GM23338 (cell line): Measurements from ENCODE around the gene TRIP4. TPM values are rescaled to one million over a fixed set of nuclear protein-coding genes. Genes with fewer than 3 reads are reported as not detected.

ENCODE experiments used
- ATAC-seq: fragments of 200-7000 bp; cut with Tn5 transposase; 3 replicates; pipeline ENCODE4 v1.9.1; 2020
- DNase-seq: peaks from one replicate; pipeline ENCODE4 v3.0.0-alpha.2; 2015; ENCODE audit warnings: low spot score
- H2AFZ ChIP-seq: fragments of 200-600 bp; sonication (generic); 2 replicates; pipeline ENCODE4 v1.8.0; 2016; ENCODE audit warnings: antibody characterized with exemption, mild to moderate bottlenecking, moderate library complexity
- H3F3A ChIP-seq: fragments of 200-600 bp; sonication (generic); replicated peaks from 2 replicates; pipeline ENCODE4 v1.8.0; 2017; ENCODE audit warnings: antibody characterized with exemption, mixed run types, low read depth
- H3K27ac ChIP-seq: fragments of 200-600 bp; sonication (generic); 2 replicates; pipeline ENCODE4 v1.6.1; 2016; ENCODE audit warnings: low read depth
- H3K27me3 ChIP-seq: fragments of 200-600 bp; sonication (generic); 2 replicates; pipeline ENCODE4 v1.8.0; 2016; ENCODE audit warnings: mild to moderate bottlenecking, mixed run types, moderate library complexity; ENCODE audit not compliant: insufficient read depth
- H3K36me3 ChIP-seq: fragments of 200-600 bp; sonication (generic); 2 replicates; pipeline ENCODE4 v1.8.0; 2016; ENCODE audit warnings: mild to moderate bottlenecking; ENCODE audit not compliant: insufficient read depth
- H3K4me1 ChIP-seq: fragments of 200-600 bp; sonication (generic); 2 replicates; pipeline ENCODE4 v1.8.0; 2016; ENCODE audit warnings: mild to moderate bottlenecking, moderate library complexity; ENCODE audit not compliant: insufficient read depth
- H3K4me2 ChIP-seq: fragments of 200-600 bp; sonication (generic); 2 replicates; pipeline ENCODE4 v1.7.1; 2017; ENCODE audit warnings: mixed run types
- H3K4me3 ChIP-seq: fragments of 200-600 bp; sonication (generic); 2 replicates; pipeline ENCODE4 v1.6.1; 2016; ENCODE audit warnings: mixed run types
- H3K79me2 ChIP-seq: fragments of 200-600 bp; sonication (generic); replicated peaks from 2 replicates; pipeline ENCODE4 v1.8.0; 2017; ENCODE audit warnings: mild to moderate bottlenecking; ENCODE audit not compliant: insufficient read depth
- H3K9me2 ChIP-seq: fragments of 200-600 bp; sonication (generic); 2 replicates; pipeline ENCODE4 v1.8.0; 2017; ENCODE audit not compliant: insufficient read depth
- H4K20me1 ChIP-seq: fragments of 200-600 bp; sonication (generic); replicated peaks from 2 replicates; pipeline ENCODE4 v1.8.0; 2017; ENCODE audit warnings: mild to moderate bottlenecking; ENCODE audit not compliant: insufficient read depth
- H3K27ac Mint-ChIP-seq: 2 replicates; pipeline ENCODE4 v1.8.0; 2020; ENCODE audit warnings: inconsistent platforms, mild to moderate bottlenecking, moderate library complexity, mixed read lengths
- H3K27me3 Mint-ChIP-seq: 3 replicates; pipeline ENCODE4 v1.8.0; 2022; ENCODE audit warnings: low read depth, mild to moderate bottlenecking, moderate library complexity, mixed read lengths, inconsistent platforms; ENCODE audit not compliant: insufficient read depth, poor library complexity
- H3K36me3 Mint-ChIP-seq: 3 replicates; pipeline ENCODE4 v1.8.0; 2021; ENCODE audit warnings: low read depth, mild to moderate bottlenecking, inconsistent platforms, moderate library complexity, mixed read lengths
- H3K4me1 Mint-ChIP-seq: 3 replicates; pipeline ENCODE4 v1.8.0; 2020; ENCODE audit warnings: mild to moderate bottlenecking, inconsistent platforms, mixed read lengths
- H3K4me3 Mint-ChIP-seq: 3 replicates; pipeline ENCODE4 v1.8.0; 2021; ENCODE audit warnings: moderate library complexity, mild to moderate bottlenecking, inconsistent platforms, mixed read lengths
- H3K9me3 Mint-ChIP-seq: 3 replicates; pipeline ENCODE4 v1.8.0; 2020; ENCODE audit warnings: moderate library complexity, mild to moderate bottlenecking, inconsistent platforms, mixed read lengths
- CTCF ChIP-seq, 2 experiments: fragments of 200-600 bp in 1 of 2; sonication (generic) in 1 of 2; conservative IDR thresholded peaks; 2 replicates each; pipeline versions ENCODE4 v1.5.1 to v1.6.1; 2016 to 2017; ENCODE audit warnings: antibody characterized with exemption in 2 of 2, low read depth in 2 of 2, mild to moderate bottlenecking in 2 of 2, moderate library complexity in 1 of 2
- EZH2phosphoT487 ChIP-seq: fragments of 200-600 bp; sonication (generic); IDR thresholded peaks from one replicate; pipeline ENCODE4 v1.8.1; 2018; ENCODE audit warnings: antibody characterized with exemption; ENCODE audit not compliant: unreplicated experiment
- REST ChIP-seq: IDR thresholded peaks from one replicate; pipeline ENCODE4 v1.6.1; 2018; ENCODE audit warnings: antibody characterized with exemption; ENCODE audit not compliant: unreplicated experiment
- STAT1 ChIP-seq: IDR thresholded peaks from one replicate; pipeline ENCODE4 v1.6.1; 2016; ENCODE audit warnings: antibody characterized with exemption; ENCODE audit not compliant: unreplicated experiment
- ZNF462 ChIP-seq: fragments of 250-450 bp; sonication (Bioruptor Pico); IDR thresholded peaks from 2 replicates; pipeline ENCODE4 v1.5.0; 2020; ENCODE audit warnings: mild to moderate bottlenecking, moderate library complexity
- polyA plus RNA-seq: library from polyadenylated mRNA; unstranded; fragments of >200 nt; fragmentation: Nextera tagmentation; extraction: Ambion mirVana; gene quantifications from 2 replicates; pipeline ENCODE4 v1.2.1, GENCODE V29; 2016
- total RNA-seq: library from RNA; depleted of rRNA; stranded (reverse); fragments of >200 nt; shearing (Covaris generic); gene quantifications from 2 replicates; pipeline ENCODE4 v1.2.3, GENCODE V29; 2014

The TRIP4 gene
- total and polyA plus RNA-seq, 2 experiments from 2014 or later, result 10.3 to 16.0 TPM

GRCh38 chr15:64396789-64397188, 9.2 kb downstream of the TRIP4 start (continued):
- TF ChIP-seq CTCF (conservative IDR thresholded peaks at IDR 0.05; ENCODE audit: low read depth in 2 of 2) (no peak), EZH2phosphoT487 (no peak), STAT1 (no peak)

- Histone ChIP-seq H4K20me1 (no peaks in the 10 kb centered on the region), H3K4me1 (no peaks in the 10 kb centered on the region), H3K4me2 (no peak overlapping the region), H3K36me3 (peaks cover 15% of the 10 kb centered on the region; the same call in 1 of the 2 replicates), H3K27me3 (no peaks in the 10 kb centered on the region), H3K4me3 (no peak overlapping the region), H3F3A (no peaks in the 10 kb centered on the region), H2AFZ (no peak overlapping the region), H3K27ac (no peak overlapping the region), H3K9me2 (no peaks in the 10 kb centered on the region), H3K79me2 (no peaks in the 10 kb centered on the region)
- H3K27ac Mint-ChIP-seq, result no peak overlapping the region
- H3K27me3 Mint-ChIP-seq, result no peaks in the 10 kb centered on the region
- DNase-seq (no peak), ATAC-seq (no peak)
- H3K4me3 Mint-ChIP-seq, result no peak overlapping the region
- no peak for TF ChIP-seq REST
- TF ChIP-seq ZNF462 (CRISPR knock-in tag), result no peak
- no peaks in the 10 kb centered on the region for H3K4me1 Mint-ChIP-seq
- peaks cover 49% of the 10 kb centered on the region for H3K36me3 Mint-ChIP-seq
- no peaks in the 10 kb centered on the region for H3K9me3 Mint-ChIP-seq
Observed at GRCh38 chr15:64398575-64398974, 10.9 kb downstream of the TRIP4 start.
